Right lobe of liver (tissue), 6 donors: ENCODE measurements around the gene FBXW11. TPM values are rescaled to one million over a fixed set of nuclear protein-coding genes. Genes with fewer than 3 reads are reported as not detected.
"Not testable (repeated sequence)": the region's sequence is repeated elsewhere in the genome, so short reads cannot be mapped to it uniquely, and the experiment has no call there.

Experiments used
- ATAC-seq, 4 donors: fragments of 200-7000 bp; cut with Tn5 transposase; one replicate each; pipeline ENCODE4 v1.9.1; 2020; ENCODE audit warnings: mild to moderate bottlenecking in 4 of 4, moderate library complexity in 4 of 4
- DNase-seq, 3 donors: peaks; one replicate each; pipeline ENCODE4 v3.0.0-alpha.2; 2020
- H3K27ac ChIP-seq, 3 donors: fragments of 200-600 bp; one replicate each; pipeline ENCODE4 v1.8.0; 2022
- H3K27me3 ChIP-seq, 2 donors: fragments of 200-600 bp; one replicate each; pipeline ENCODE4 v1.8.0; 2022
- H3K36me3 ChIP-seq, 4 donors: fragments of 200-600 bp; sonication (generic) in 1 of 4; one replicate each; pipeline versions ENCODE4 v1.5.1 to v1.8.0; 2017 to 2022; ENCODE audit warnings: control low read depth in 1 of 4
- H3K4me1 ChIP-seq, 4 donors: fragments of 200-600 bp; sonication (generic) in 1 of 4; one replicate each; pipeline versions ENCODE4 v1.5.1 to v1.8.0; 2017 to 2022; ENCODE audit warnings: control low read depth in 1 of 4
- H3K4me3 ChIP-seq, 3 donors: fragments of 200-600 bp; one replicate each; pipeline ENCODE4 v1.8.0; 2022
- H3K9me3 ChIP-seq, 4 donors: fragments of 200-600 bp; sonication (generic) in 1 of 4; one replicate each; pipeline versions ENCODE4 v1.5.1 to v1.8.0; 2017 to 2022; ENCODE audit warnings: control low read depth in 1 of 4
- POLR2A ChIP-seq: fragments of 450-650 bp; IDR thresholded peaks from one replicate; pipeline ENCODE4 v1.6.1; 2017; ENCODE audit warnings: antibody characterized with exemption, mild to moderate bottlenecking
- WGBS: methylation state at CpG from one replicate; pipeline ENCODE4 v1.1.6; 2018; ENCODE audit warnings: low coverage, low lambda C conversion rate; ENCODE audit not compliant: insufficient coverage; ENCODE audit errors: missing lambda C conversion rate; 5-methylcytosine and 5-hydroxymethylcytosine counted together
- intact Hi-C, 2 donors: fragments of 100-400 bp; cut with DNase I; formaldehyde crosslinking; loops; one replicate each; pipeline versions ENCODE4 v1.11.2 to v1.14.1; 2022
- total RNA-seq, 6 experiments: library from RNA; depleted of rRNA in 2 of 6; stranded (reverse); fragments of >200 nt in 2 of 6; fragmentation: NEBNext Ultra II Directional in 3 of 6; extraction: Animal tissue kit (Norgen Biotek cat#: 25700) in 3 of 6; gene quantifications; one replicate each; pipeline versions ENCODE4 v1.1.0 to v1.2.4, GENCODE V29; 2016 to 2023
- TF ChIP-seq, protein P1 (sequence below), 4 donors: fragments of 200-600 bp in 3 of 4; fragments of 450-650 bp in 1 of 4; IDR thresholded peaks; one replicate each; pipeline versions ENCODE4 v1.5.1 to v1.8.0; 2016 to 2022; ENCODE audit warnings: antibody characterized with exemption in 4 of 4, mild to moderate bottlenecking in 2 of 4
- donor health status: DM: no; HTN: yes; CAD: no.
- donor health status: DM: no; HTN: no; CAD: no.
- donor health status: DM: no; HTN: no; CAD: no.
- donor health status: DM: no; HTN: yes; CAD: no.
- donor health status: DM: no; HTN: yes; CAD: no.

FBXW11 gene
- total RNA-seq, 6 experiments from 2014 or later, result 19.9 to 35.9 (median 28.4) TPM

DNA sequence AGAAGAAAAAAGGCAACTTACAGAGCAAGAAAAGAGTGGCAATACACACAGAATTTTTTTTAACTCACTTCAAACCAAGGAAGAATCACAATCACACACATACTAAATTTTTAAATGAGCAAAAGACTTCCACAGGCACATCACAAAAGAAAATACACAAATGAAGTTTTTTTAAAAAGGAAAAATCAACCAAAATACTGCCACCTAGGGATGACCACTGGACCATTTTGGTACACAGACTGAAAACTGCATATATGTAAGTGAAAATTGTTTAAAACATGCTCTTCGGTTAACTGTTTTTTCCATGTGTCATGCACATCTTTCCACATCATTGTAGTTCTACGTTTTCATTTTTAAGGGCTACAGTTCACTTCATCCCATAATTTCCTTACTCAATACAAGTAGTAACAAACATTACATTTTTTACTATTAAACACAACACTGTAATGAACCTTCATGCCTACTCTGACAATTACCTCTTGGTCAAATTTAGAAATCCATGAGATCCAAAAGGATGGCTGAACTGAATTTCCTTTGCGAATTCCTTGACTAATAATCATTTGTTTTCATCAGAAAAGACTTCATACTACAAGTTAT is 79.0 kb downstream of the FBXW11 start:
- intact Hi-C loops, result no loop called here
- H3K36me3 ChIP-seq, result no peaks in the 10 kb centered on the region
- peaks cover 0 to 3% (median 0%) of the 10 kb centered on the region in 4 donors for H3K4me1 ChIP-seq
- no peak overlapping the region for H3K27ac ChIP-seq
- TF ChIP-seq, protein P1, sequence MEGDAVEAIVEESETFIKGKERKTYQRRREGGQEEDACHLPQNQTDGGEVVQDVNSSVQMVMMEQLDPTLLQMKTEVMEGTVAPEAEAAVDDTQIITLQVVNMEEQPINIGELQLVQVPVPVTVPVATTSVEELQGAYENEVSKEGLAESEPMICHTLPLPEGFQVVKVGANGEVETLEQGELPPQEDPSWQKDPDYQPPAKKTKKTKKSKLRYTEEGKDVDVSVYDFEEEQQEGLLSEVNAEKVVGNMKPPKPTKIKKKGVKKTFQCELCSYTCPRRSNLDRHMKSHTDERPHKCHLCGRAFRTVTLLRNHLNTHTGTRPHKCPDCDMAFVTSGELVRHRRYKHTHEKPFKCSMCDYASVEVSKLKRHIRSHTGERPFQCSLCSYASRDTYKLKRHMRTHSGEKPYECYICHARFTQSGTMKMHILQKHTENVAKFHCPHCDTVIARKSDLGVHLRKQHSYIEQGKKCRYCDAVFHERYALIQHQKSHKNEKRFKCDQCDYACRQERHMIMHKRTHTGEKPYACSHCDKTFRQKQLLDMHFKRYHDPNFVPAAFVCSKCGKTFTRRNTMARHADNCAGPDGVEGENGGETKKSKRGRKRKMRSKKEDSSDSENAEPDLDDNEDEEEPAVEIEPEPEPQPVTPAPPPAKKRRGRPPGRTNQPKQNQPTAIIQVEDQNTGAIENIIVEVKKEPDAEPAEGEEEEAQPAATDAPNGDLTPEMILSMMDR (IDR thresholded peaks at IDR 0.05), result peak in 3 of 4 donors; percentile 17 to 25 (median 22)
- TF ChIP-seq POLR2A, result no peak
- no peaks in the 10 kb centered on the region for H3K9me3 ChIP-seq
- ATAC-seq, result no peak
- no peak for DNase-seq
- no peaks in the 10 kb centered on the region for H3K27me3 ChIP-seq
- 91% methylated on average over 3 of the region's 3 CpGs for WGBS
- H3K4me3 ChIP-seq, result no peak overlapping the region

DNA sequence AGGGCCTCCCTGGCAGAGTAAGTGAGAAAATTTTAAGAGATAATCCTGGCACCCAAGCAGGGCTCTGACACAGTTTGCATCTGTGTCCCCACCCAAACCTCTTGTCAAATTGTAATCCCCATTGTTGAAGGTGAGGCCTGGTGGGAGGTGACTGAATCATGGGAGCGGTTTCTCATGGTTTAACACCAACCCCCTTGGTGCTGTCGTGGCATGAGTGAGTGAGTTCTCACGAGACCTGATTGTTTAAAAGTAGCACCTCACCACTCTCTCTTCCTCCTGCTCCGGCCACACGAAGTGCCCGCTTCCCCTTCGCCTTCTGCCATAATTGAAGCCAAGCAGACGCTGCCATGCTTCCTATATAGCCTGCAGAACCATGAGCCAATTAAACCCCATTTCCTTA is 80.1 kb downstream of the FBXW11 start:
- intact Hi-C loops, result no loop called here
- Histone ChIP-seq H3K9me3 (no peaks in the 10 kb centered on the region), H3K27me3 (no peaks in the 10 kb centered on the region), H3K36me3 (no peaks in the 10 kb centered on the region), H3K4me1 (peaks cover 0 to 3% (median 0%) of the 10 kb centered on the region in 4 donors), H3K4me3 (no peak overlapping the region), H3K27ac (no peak overlapping the region)
- WGBS, result 82% methylated on average over 3 of the region's 8 CpGs
- no peak for TF ChIP-seq POLR2A
- TF ChIP-seq, protein P1 (IDR thresholded peaks at IDR 0.05), result no peak
- DNase-seq (no peak), ATAC-seq (no peak)

DNA sequence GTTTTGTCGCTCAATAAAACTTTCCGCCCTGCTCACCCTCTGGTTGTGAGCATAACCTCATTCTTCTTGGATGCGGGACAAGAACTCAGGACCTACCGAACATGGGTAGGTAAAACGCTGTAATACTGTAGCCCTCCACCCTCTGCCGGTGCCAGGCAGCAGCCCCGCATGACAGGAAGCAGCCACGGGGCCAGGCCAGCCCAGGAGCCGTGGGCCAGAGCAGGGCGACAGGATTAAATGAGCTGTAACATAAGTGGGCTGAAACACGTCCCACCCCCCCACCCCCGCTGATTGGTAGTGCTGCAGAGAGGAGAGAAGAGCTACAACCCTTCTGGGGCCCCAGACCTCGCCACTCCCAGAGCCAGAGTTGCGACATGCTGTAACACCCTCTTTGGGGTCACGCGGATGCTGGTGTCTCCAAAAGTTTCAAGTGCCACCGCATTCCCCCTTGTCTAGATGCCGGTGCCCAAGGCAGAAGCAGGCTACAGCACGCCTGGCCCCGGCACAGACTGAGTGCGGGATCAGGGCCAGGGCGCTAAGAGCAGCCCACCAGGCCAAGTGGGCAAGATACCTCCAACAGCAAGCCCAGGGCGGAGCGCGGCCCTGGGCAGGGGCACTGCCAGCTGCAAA is 81.8 kb downstream of the FBXW11 start:
- TF ChIP-seq, protein P1 (IDR thresholded peaks at IDR 0.05), result no peak
- TF ChIP-seq POLR2A, result no peak
- Histone ChIP-seq H3K9me3 (no peaks in the 10 kb centered on the region), H3K27me3 (no peaks in the 10 kb centered on the region), H3K36me3 (no peaks in the 10 kb centered on the region), H3K27ac (no peak overlapping the region), H3K4me1 (no peaks in the 10 kb centered on the region), H3K4me3 (no peak overlapping the region)
- 96% methylated on average over 13 of the region's 25 CpGs for WGBS
- DNase-seq, result no peak
- no peak for ATAC-seq
- intact Hi-C loops, result no loop called here

DNA sequence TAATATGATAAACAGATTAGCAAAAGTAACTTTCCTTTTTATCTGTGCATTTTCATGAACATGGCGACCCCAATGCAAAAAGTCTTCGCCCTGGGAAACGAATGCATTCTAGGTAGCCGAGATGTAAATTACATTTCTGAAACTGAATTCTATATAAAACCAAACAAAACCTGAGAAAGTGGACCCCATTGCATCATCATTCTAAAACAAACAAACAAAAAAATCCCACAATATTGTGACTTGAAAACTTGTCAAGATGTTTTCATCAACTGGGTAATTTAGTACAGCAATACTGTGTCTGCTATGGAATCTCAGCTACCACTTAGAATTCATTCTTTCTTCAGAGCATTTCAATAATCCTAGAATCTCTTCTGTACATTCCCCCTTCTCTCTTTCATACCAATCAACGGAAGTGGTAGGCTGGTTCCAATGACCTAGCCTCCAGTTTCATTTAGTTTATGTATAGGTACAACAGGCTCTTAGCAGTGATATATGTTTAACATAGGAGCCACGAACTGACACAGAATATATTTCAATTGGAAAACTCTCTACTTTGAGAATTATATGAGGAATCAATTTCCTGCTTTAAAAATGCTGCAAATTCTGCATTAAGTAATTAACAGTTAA is 85.6 kb downstream of the FBXW11 start:
- Histone ChIP-seq H3K4me1 (no peaks in the 10 kb centered on the region), H3K27me3 (no peaks in the 10 kb centered on the region), H3K36me3 (no peaks in the 10 kb centered on the region), H3K27ac (no peak overlapping the region), H3K4me3 (no peak overlapping the region), H3K9me3 (no peaks in the 10 kb centered on the region)
- ATAC-seq (no peak), DNase-seq (no peak)
- intact Hi-C loops, result no loop called here
- WGBS, result 84% methylated on average over 6 of the region's 6 CpGs
- TF ChIP-seq POLR2A, result no peak
- TF ChIP-seq, protein P1 (IDR thresholded peaks at IDR 0.05), result no peak

DNA sequence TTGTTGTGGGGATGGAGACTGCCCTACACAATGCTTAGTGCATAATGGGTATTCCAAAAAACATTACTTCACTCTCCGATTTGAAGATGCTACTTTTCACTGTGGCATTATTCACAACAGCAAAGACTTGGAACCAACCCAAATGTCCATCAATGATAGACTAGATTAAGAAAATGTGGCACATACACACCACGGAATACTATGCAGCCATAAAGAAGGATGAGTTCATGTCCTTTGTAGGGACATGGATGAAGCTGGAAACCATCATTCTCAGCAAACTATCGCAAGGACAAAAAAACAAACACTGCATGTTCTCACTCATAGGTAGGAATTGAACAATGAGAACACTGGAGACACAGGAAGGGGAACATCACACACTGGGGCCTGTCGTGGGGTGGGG is 90.7 kb downstream of the FBXW11 start:
- H3K36me3 ChIP-seq, ATAC-seq, H3K27ac ChIP-seq, intact Hi-C loops, H3K9me3 ChIP-seq, H3K4me3 ChIP-seq, DNase-seq, H3K27me3 ChIP-seq: not testable (repeated sequence)
- peaks cover 0 to 12% (median 3%) of the 10 kb centered on the region in 4 donors for H3K4me1 ChIP-seq
- 97% methylated on average over 3 of the region's 4 CpGs for WGBS
